Stromal cell of bone marrow (primary cell): Measurements from ENCODE around the gene NCOA7.
A peak's percentile ranks its signal among the peaks of the same experiment; 100 is the strongest.
"Not testable (repeated sequence)": the region's sequence is repeated elsewhere in the genome, so short reads cannot be mapped to it uniquely, and the experiment has no call there.

Experiments used
- DNase-seq: peaks from one replicate; pipeline ENCODE4 v3.0.0-alpha.2; 2012; ENCODE audit warnings: low read depth

Gene NCOA7

DNA sequence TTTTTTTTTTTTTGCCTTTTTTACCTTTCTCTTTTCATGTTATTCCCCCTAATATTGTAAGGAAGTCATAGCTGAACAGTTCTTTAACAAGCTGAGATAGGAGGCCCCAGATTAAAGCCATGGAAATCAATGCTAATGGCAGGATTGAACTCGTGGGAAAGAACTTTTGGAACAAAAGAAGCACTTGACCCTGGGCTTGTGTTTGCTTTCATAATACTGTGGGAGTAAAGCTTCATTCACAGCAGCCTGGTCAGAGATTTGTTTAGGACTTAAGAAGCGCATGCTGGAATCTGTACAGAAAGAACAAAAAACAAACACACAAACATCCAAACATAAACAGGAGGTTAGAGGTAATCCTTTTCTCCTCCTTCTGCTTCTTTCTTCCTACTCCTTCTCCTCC, 36.2 kb upstream of the NCOA7 start:
- no peak for DNase-seq

DNA sequence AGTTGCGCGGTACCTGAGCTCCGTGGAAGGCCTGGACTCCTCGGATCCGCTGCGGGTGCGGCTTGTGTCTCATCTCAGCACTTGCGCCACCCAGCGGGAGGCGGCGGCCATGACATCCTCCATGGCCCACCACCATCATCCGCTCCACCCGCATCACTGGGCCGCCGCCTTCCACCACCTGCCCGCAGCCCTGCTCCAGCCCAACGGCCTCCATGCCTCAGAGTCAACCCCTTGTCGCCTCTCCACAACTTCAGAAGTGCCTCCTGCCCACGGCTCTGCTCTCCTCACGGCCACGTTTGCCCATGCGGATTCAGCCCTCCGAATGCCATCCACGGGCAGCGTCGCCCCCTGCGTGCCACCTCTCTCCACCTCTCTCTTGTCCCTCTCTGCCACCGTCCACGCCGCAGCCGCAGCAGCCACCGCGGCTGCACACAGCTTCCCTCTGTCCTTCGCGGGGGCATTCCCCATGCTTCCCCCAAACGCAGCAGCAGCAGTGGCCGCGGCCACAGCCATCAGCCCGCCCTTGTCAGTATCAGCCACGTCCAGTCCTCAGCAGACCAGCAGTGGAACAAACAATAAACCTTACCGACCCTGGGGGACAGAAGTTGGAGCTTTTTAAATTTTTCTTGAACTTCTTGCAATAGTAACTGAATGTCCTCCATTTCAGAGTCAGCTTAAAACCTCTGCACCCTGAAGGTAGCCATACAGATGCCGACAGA, 31.4 kb upstream of the NCOA7 start:
- DNase-seq, result no peak

GRCh38 chr6:125759959-125760457, 30.8 kb upstream of the NCOA7 start:
- no peak for DNase-seq

DNA sequence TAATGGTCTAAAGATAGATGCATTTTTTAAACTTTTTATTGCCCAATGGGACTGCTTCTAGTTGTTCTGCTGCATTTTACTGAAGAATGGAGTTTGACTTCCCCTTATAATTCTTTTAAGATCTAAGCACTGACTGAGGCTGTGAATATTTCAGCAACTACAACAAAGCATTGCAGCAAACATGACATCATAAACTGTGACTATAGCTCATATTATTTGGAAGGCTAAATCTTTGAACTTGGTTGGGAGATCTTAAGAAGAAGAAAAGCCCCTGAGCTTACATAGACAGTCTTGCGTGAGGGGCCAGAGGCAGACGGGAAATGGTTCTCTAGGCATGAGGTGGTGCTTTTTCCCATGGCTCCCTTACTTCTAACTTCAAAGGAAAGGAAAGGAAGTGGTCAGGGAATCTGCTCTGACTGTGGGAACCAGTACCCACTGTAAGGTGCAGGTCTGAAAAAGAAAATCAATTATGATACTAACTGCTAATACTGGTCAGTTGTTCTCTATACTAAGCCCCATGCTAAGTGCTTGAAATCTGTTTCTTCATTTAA, 26.6 kb upstream of the NCOA7 start:
- DNase-seq, result no peak

DNA sequence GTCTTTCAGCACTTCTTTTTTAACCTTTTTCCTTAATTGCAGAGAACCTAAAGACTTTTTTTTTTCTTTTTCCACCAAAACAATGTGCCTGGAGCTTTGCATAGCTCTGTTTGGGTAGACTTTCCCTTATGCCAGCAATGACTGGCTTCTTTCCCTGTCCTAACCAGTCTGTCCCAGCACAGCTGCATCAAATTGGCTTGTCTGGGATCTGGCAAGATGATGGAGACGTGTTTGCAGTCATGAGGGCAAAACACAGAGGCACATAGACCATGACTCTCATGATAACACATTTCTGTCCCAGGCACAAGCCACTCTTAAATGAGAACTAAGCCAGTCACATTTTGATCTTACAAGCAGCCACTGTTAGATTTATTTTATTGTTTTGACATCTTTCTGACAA, 24.8 kb upstream of the NCOA7 start:
- DNase-seq, result no peak

GRCh38 chr6:125766641-125767040, 24.1 kb upstream of the NCOA7 start:
- no peak for DNase-seq

- no peak for DNase-seq
These were observed 21.5 kb upstream of the NCOA7 start for GRCh38 chr6:125769147-125769783.

DNA sequence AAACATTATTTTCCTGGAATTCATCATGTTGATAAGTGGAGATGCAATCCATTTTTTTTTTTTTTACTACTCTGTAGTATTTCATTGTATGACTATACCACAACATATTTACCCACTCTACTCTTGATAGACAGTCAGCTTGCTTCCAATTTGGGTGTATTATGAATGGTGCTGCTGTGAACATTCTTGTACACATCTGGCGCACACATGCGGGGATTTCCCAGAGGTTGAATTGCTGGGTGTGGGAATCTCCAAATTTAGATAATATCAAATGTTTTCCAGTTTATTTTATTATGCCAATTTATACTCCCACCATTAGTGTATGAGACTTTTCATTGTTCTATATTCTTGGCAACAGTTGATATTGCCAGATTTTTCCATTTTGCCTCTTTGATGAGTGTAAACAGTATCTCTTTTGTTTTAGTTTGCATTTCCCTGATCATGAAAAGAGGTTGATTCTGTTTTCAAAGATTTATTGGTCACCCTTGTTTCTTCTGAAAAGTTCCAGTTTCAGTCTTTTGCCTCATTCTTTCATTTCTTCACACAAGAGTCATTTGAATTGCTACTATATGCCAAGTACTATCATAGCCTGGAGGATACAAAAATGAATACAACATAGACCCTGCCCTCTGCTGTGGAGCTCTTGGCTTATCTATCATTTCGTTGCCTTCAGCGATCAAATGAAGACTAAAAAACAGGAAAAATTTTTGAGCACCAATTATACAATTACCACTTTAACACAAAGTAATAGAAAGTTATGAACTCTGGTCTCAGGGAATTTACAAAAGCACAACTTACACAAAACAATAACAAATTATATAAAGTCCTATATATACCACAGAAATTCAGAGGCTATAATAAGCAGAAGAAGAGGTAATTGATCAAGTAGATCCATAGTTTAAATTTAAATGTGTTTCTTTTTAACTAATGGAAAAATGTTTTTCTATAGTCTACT, 17.1 kb upstream of the NCOA7 start:
- no peak for DNase-seq

DNA sequence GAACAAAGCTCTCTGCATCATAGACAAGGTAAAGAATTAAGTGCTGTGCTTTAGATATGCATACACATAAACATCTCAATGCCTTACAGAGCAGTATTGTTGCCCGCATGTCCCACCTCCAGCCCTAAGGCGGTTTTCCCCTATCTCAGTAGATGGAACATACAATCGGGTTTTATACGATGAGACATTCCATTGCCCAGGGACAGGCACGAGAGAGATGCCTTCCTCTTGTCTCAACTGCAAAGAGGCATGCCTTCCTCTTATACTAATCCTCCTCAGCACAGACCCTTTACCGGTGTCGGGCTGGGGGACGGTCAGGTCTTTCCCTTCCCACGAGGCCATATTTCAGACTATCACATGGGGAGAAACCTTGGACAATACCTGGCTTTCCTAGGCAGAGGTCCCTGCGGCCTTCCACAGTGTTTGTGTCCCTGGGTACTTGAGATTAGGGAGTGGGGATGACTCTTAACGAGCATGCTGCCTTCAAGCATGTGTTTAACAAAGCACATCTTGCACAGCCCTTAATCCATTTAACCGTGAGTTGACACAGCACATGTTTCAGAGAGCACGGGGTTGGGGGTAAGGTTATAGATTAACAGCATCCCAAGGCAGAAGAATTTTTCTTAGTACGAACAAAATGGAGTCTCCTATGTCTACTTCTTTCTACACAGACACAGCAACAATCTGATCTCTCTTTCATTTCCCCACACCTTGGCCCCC, 14.5 kb upstream of the NCOA7 start:
- DNase-seq, result not testable (repeated sequence)

DNA sequence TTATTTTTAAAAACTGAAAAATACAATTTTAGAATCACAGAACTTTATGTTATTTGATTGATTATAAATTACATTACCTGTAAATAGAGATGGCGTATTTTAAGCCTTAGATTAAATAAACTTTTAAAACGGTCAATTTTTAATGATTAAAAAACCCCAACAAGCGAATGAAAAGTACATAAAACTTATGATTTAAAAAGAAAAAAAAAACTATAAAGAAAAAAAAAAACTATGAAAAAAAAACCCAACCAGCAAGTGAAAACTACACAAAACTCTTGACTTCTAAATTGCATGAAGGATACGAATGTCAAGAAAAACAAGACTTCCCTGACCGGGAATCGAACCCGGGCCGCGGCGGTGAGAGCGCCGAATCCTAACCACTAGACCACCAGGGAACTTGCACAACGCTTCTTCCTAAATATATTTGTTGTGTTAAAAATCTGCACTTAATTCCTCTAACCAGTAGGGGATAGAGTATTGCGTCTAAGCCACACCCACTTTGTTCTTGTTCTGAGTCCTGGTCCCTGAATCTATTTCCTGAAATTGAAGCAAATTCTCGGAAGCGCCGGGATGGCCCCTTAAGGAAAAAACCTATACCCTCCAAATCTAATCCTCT, 10.7 kb upstream of the NCOA7 start:
- DNase-seq, result peak; percentile 81

GRCh38 chr6:125780540-125781313, 10.0 kb upstream of the NCOA7 start:
- peak; percentile 53 for DNase-seq

- no peak for DNase-seq
These were observed 9.4 kb upstream of the NCOA7 start for GRCh38 chr6:125781314-125781868.

DNA sequence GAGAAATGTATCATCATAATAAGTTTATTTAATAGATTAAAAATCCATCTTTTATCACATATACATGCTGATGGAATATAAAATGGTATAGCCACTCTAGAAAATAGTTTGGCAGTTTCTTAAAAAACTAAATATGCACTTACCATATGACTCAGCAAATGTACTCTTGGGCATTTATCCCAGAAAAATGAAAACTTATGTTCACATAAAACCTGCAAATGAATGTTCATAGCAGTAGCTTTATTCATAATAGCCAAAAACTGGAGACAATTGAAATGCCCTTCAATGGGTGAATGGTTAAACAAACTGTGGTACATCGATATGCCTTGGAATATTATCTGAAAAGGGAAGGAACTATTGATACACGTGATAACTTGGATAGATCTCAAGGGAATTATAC, 6.4 kb upstream of the NCOA7 start:
- no peak for DNase-seq

DNA sequence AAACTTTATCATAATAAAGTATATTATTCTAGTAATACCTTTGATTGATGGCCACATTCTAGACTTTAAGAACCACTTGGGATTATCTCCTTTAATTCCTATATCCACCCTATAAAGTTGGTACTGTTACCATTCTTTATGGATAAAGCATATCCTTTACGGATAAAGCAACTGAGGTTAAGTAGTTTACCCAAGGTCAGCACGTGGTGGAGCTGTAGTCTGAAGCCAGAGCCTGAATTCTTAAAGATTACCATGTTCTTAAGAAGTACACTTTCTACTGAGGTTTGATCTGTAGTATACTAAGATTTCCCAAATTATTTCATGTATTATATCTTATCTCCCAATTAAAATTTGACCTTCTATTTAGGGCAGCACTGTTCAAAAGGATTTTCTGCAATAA, 3.0 kb upstream of the NCOA7 start:
- DNase-seq, result no peak

DNA sequence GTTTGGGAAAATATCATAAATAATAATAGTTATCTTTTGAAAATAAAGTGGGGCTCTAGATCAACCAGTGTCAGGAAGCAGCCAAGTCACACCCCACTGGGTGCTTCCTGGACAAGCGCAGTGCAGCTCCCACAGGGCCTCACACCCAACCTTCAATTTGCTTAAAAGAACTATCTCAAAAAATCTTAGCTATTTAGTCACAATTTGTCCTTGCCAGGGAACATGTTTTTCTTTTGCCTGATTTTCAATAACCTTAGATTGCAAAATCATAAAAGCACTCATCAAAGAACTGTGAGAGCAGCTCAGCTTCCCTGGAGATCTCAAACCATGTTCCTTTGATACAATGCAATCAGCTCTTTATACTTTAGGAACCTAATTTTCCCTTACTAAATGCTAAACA, 1.6 kb upstream of the NCOA7 start:
- DNase-seq, result no peak

- no peak for DNase-seq
These were observed 993 bp upstream of the NCOA7 start for GRCh38 chr6:125789576-125790357.

- no peak for DNase-seq
These were observed 525 bp downstream of the NCOA7 start for GRCh38 chr6:125791151-125791819.

DNA sequence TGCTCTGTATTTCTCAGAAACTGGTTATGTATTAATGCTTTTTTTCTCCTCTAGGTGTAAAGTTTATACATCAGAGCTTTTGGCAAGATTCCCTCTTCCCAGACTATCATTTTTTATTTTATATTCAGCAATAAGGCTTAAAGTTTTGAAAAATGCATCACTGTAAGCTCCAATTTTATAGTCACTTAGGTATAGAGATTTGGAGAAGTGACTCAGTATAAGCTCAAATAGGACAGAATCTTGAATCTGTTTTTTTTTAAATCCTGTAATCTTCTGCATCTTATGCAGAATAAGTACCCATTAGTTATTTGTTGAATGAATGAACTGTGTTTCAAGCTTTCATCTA, 1.0 kb downstream of the NCOA7 start:
- DNase-seq, result no peak

DNA sequence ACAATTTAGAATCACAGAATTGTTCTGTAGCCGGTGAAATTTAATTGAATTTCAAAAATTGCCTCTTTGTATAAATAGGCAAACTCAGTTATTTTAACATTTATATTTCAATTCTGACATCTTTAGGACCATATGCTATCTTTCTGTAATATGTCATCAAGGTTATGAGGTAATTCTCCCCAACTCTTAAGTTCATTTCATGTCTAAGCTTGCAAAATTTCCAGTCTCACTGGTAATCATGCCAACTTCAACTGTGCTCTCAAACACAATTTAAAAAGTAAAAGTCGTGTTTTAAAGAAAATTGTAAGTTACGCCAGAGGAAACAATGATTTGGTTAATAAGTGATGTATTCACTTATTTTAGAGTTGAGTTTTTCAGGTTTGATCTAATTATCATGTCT, 1.4 kb downstream of the NCOA7 start:
- no peak for DNase-seq
